HepG2 (cell line): Measurements from ENCODE around the gene UNC5B. TPM values are rescaled to one million over a fixed set of nuclear protein-coding genes. Genes with fewer than 3 reads are reported as not detected.
A peak's percentile ranks its signal among the peaks of the same experiment; 100 is the strongest.

Experiments
- DMTF1 ChIP-seq: sonication (generic); formaldehyde crosslinking; IDR thresholded peaks from 2 replicates; pipeline ENCODE4 v1.4.0; 2020; ENCODE audit warnings: mild to moderate bottlenecking, missing genetic modification reagents
- ELF3 ChIP-seq: IDR thresholded peaks from 2 replicates; pipeline ENCODE4 v1.6.1; 2016; ENCODE audit warnings: missing genetic modification reagents, missing compliant biosample characterization
- FOXK1 ChIP-seq: sonication (generic); formaldehyde crosslinking; IDR thresholded peaks from 2 replicates; pipeline ENCODE4 v1.4.0; 2020; ENCODE audit warnings: low read depth, missing genetic modification reagents, borderline replicate concordance
- HDAC1 ChIP-seq: sonication (generic); formaldehyde crosslinking; IDR thresholded peaks from 2 replicates; pipeline ENCODE4 v1.5.1; 2020; ENCODE audit warnings: mild to moderate bottlenecking, missing genetic modification reagents
- HNF4G ChIP-seq, 2 experiments: sonication (generic) in 1 of 2; formaldehyde crosslinking in 1 of 2; IDR thresholded peaks; 2 replicates each; pipeline versions ENCODE4 v1.4.0 to v1.6.1; 2011 to 2020; ENCODE audit warnings: borderline replicate concordance in 2 of 2, low read depth in 2 of 2, mild to moderate bottlenecking in 2 of 2, low read length in 1 of 2, missing genetic modification reagents in 1 of 2, moderate library complexity in 1 of 2
- ISL2 ChIP-seq: sonication (generic); formaldehyde crosslinking; IDR thresholded peaks from 2 replicates; pipeline ENCODE4 v1.5.0; 2020; ENCODE audit warnings: missing genetic modification reagents
- NBN ChIP-seq: fragments of 450-650 bp; conservative IDR thresholded peaks from 2 replicates; pipeline ENCODE4 v1.6.1; 2017
- PHF20 ChIP-seq: sonication (generic); formaldehyde crosslinking; IDR thresholded peaks from 2 replicates; pipeline ENCODE4 v1.5.0; 2020; ENCODE audit warnings: mild to moderate bottlenecking, missing genetic modification reagents
- RELA ChIP-seq: sonication (generic); formaldehyde crosslinking; IDR thresholded peaks from 2 replicates; pipeline ENCODE4 v1.4.0; 2020; ENCODE audit warnings: missing genetic modification reagents
- RXRB ChIP-seq: IDR thresholded peaks from 2 replicates; pipeline ENCODE4 v1.6.1; 2016; ENCODE audit warnings: borderline replicate concordance, missing genetic modification reagents, missing compliant biosample characterization
- SIN3B ChIP-seq: fragments of 150-350 bp; IDR thresholded peaks from 2 replicates; pipeline ENCODE4 v1.6.1; 2014; ENCODE audit warnings: low read length
- SIX1 ChIP-seq: sonication (generic); formaldehyde crosslinking; IDR thresholded peaks from 2 replicates; pipeline ENCODE4 v1.4.0; 2020; ENCODE audit warnings: missing genetic modification reagents, borderline replicate concordance
- TCF7 ChIP-seq: sonication (generic); IDR thresholded peaks from 2 replicates; pipeline ENCODE4 v1.6.1; 2016; ENCODE audit warnings: antibody characterized with exemption, low read depth
- TOPORS ChIP-seq: sonication (generic); formaldehyde crosslinking; IDR thresholded peaks from 2 replicates; pipeline ENCODE4 v1.8.0; 2023; ENCODE audit warnings: mild to moderate bottlenecking, missing genetic modification reagents
- TRIM22 ChIP-seq: fragments of 450-650 bp; IDR thresholded peaks from 2 replicates; pipeline ENCODE4 v1.6.1; 2017
- ZBTB20 ChIP-seq: sonication (generic); formaldehyde crosslinking; IDR thresholded peaks from 2 replicates; pipeline ENCODE4 v1.8.1; 2023; ENCODE audit warnings: missing genetic modification reagents, low read depth, mild to moderate bottlenecking, borderline replicate concordance
- ZBTB34 ChIP-seq: sonication (generic); formaldehyde crosslinking; IDR thresholded peaks from 2 replicates; pipeline ENCODE4 v1.8.0; 2022; ENCODE audit warnings: mild to moderate bottlenecking, missing genetic modification reagents
- ZBTB44 ChIP-seq: sonication (generic); formaldehyde crosslinking; IDR thresholded peaks from 2 replicates; pipeline ENCODE4 v1.4.0; 2020; ENCODE audit warnings: missing genetic modification reagents
- ZNF232 ChIP-seq: sonication (generic); formaldehyde crosslinking; IDR thresholded peaks from 2 replicates; pipeline ENCODE4 v1.4.0; 2020; ENCODE audit warnings: missing genetic modification reagents, borderline replicate concordance
- ZNF264 ChIP-seq: sonication (generic); formaldehyde crosslinking; IDR thresholded peaks from 2 replicates; pipeline ENCODE4 v1.4.0; 2020; ENCODE audit warnings: missing genetic modification reagents
- ZNF431 ChIP-seq: sonication (generic); formaldehyde crosslinking; IDR thresholded peaks from 2 replicates; pipeline ENCODE4 v1.9.0; 2022; ENCODE audit warnings: missing genetic modification reagents, low read depth, mild to moderate bottlenecking, borderline replicate concordance
- ZSCAN22 ChIP-seq: sonication (generic); formaldehyde crosslinking; IDR thresholded peaks from 2 replicates; pipeline ENCODE4 v1.4.0; 2020; ENCODE audit warnings: mild to moderate bottlenecking, missing genetic modification reagents
- polyA plus RNA-seq, 8 experiments: library from polyadenylated mRNA; depleted of rRNA in 3 of 8; stranded (reverse) in 7 of 8; unstranded in 1 of 8; fragments of >200 nt; fragmentation: Illumina TruSeq in 4 of 8; extraction: Trizol in 4 of 8; gene quantifications; 2 replicates each; pipeline versions ENCODE4 v1.2.1 to v1.2.3, GENCODE V29; 2011 to 2016; ENCODE audit warnings: low read depth in 4 of 8, missing spikeins in 1 of 8, mixed read lengths in 1 of 8; ENCODE audit not compliant: insufficient read depth in 1 of 8
- total RNA-seq, 5 experiments: library from RNA; depleted of rRNA; stranded (reverse); fragments of >200 nt; fragmentation: Illumina TruSeq; extraction: Trizol; gene quantifications; 2 replicates each; pipeline ENCODE4 v1.2.3, GENCODE V29; 2016; ENCODE audit warnings: low read depth in 1 of 5

The UNC5B gene
- total and polyA plus RNA-seq, 2 of the 13 experiments (the other 11 are each of a cell fraction or from before 2014, with no cell fraction given): 0.07 TPM

GRCh38 chr10:71319042-71319799 is 106.9 kb downstream of the UNC5B start, which contains the start of gene SLC29A3 (continued):
- TF ChIP-seq DMTF1 (CRISPR knock-in tag): no peak
- peak; percentile 43 for TF ChIP-seq ELF3
- no peak for TF ChIP-seq ZBTB44 (CRISPR knock-in tag)
- TF ChIP-seq SIX1 (CRISPR knock-in tag): no peak
- 0 out of 2 replicates have a peak, but pooled peaks have one; percentile 42 for TF ChIP-seq TOPORS (CRISPR knock-in tag)
- TF ChIP-seq ISL2 (CRISPR knock-in tag): peak; percentile 4; the same call in 1 of the 2 replicates
- no peak for TF ChIP-seq HNF4G (IDR thresholded peaks at IDR 0.05; ENCODE audit: borderline replicate concordance, low read depth, low read length)
- no peak for TF ChIP-seq HNF4G (CRISPR knock-in tag; IDR thresholded peaks at IDR 0.05; ENCODE audit: borderline replicate concordance, low read depth)
- no peak for TF ChIP-seq TCF7
- TF ChIP-seq ZSCAN22 (CRISPR knock-in tag): no peak
- no peak for TF ChIP-seq NBN
- TF ChIP-seq TRIM22: no peak
- peak; percentile 71 for TF ChIP-seq HDAC1 (CRISPR knock-in tag)
- peak; percentile 24; the same call in 1 of the 2 replicates for TF ChIP-seq RXRB (CRISPR knock-in tag)
- TF ChIP-seq PHF20 (CRISPR knock-in tag): no peak
- peak; percentile 45; the same call in 1 of the 2 replicates for TF ChIP-seq ZBTB20 (CRISPR knock-in tag)
- TF ChIP-seq ZNF232: peak; percentile 53; the same call in 1 of the 2 replicates
- no peak for TF ChIP-seq ZNF264
- TF ChIP-seq SIN3B: 0 out of 2 replicates have a peak, but pooled peaks have one; percentile 20
- TF ChIP-seq ZBTB34: no peak
- 0 out of 2 replicates have a peak, but pooled peaks have one; percentile 23 for TF ChIP-seq RELA (CRISPR knock-in tag)
- TF ChIP-seq ZNF431 (CRISPR knock-in tag): no peak
- TF ChIP-seq FOXK1 (CRISPR knock-in tag): peak; percentile 95
